ENCODE results near the gene OR5AK2.

OR5AK2 gene

GRCh38 chr11:57008373-57008772 is 19.7 kb downstream of the OR5AK2 start:
- H3K36me3 ChIP-seq (ENCODE audit: insufficient read depth, low read length): no peaks in the 10 kb centered on the region
- H4K20me1 ChIP-seq (ENCODE audit: insufficient read depth, low read length): no peaks in the 10 kb centered on the region
- H3K9ac ChIP-seq (ENCODE audit: low read depth, low read length): no peak overlapping the region
- ATAC-seq (ENCODE audit: insufficient read depth, low read depth): no peak
- no peaks in the 10 kb centered on the region for H3K79me2 ChIP-seq (ENCODE audit: insufficient read depth, low read length)
- H3K27ac ChIP-seq (ENCODE audit: low read length): no peak overlapping the region
- H2AFZ ChIP-seq (ENCODE audit: low read depth, low read length): no peak overlapping the region
- no peaks in the 10 kb centered on the region for H3K27me3 ChIP-seq (ENCODE audit: insufficient read depth, low read length, poor library complexity)
- no peaks in the 10 kb centered on the region for H3K4me1 ChIP-seq (ENCODE audit: insufficient read depth, low read length)
- H3K4me2 ChIP-seq (ENCODE audit: insufficient read depth, low read length): no peak overlapping the region
- TF ChIP-seq CTCF (IDR thresholded peaks at IDR 0.05; ENCODE audit: borderline replicate concordance, extremely low read depth, low read length, poor library complexity, severe bottlenecking): no peak
- TF ChIP-seq EZH2 (IDR thresholded peaks at IDR 0.05; ENCODE audit: borderline replicate concordance, low read depth, low read length, severe bottlenecking): no peak
- H3K4me3 ChIP-seq (ENCODE audit: low read depth in 1 of 2, low read length in 2 of 2): no peak overlapping the region
- no peak for DNase-seq
- no peaks in the 10 kb centered on the region for H3K9me3 ChIP-seq (ENCODE audit: insufficient read depth, low read length, severe bottlenecking)

DNA sequence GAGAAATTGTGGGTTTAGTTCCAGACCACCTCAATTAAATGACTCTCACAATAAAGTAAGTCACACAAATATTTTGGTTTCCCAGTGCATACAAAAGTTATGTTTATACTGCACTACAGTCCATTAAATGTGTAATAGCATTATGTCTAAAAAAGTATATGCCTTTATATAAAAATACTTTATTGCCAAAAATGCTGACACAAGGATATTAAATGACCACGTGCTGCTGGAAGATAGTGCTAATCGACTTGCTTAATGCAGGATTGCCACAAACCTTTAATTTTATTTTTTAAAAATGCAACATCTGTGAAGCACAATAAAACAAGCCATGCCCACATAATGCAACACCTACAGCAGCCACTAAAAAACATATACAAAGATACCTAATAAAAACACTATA is 27.0 kb downstream of the OR5AK2 start:
- H3K9ac ChIP-seq (ENCODE audit: low read depth, low read length): no peak overlapping the region
- H2AFZ ChIP-seq (ENCODE audit: low read depth, low read length): no peak overlapping the region
- DNase-seq (no peak), ATAC-seq (ENCODE audit: insufficient read depth, low read depth) (no peak)
- H3K4me1 ChIP-seq (ENCODE audit: insufficient read depth, low read length): no peaks in the 10 kb centered on the region
- no peaks in the 10 kb centered on the region for H3K27me3 ChIP-seq (ENCODE audit: insufficient read depth, low read length, poor library complexity)
- no peaks in the 10 kb centered on the region for H3K79me2 ChIP-seq (ENCODE audit: insufficient read depth, low read length)
- no peak overlapping the region for H3K4me2 ChIP-seq (ENCODE audit: insufficient read depth, low read length)
- H3K4me3 ChIP-seq (ENCODE audit: low read depth in 1 of 2, low read length in 2 of 2): no peak overlapping the region
- H3K27ac ChIP-seq (ENCODE audit: low read length): no peak overlapping the region
- no peaks in the 10 kb centered on the region for H3K9me3 ChIP-seq (ENCODE audit: insufficient read depth, low read length, severe bottlenecking)
- no peaks in the 10 kb centered on the region for H4K20me1 ChIP-seq (ENCODE audit: insufficient read depth, low read length)
- TF ChIP-seq CTCF (IDR thresholded peaks at IDR 0.05; ENCODE audit: borderline replicate concordance, extremely low read depth, low read length, poor library complexity, severe bottlenecking) (no peak), EZH2 (IDR thresholded peaks at IDR 0.05; ENCODE audit: borderline replicate concordance, low read depth, low read length, severe bottlenecking) (no peak)
- H3K36me3 ChIP-seq (ENCODE audit: insufficient read depth, low read length): no peaks in the 10 kb centered on the region

DNA sequence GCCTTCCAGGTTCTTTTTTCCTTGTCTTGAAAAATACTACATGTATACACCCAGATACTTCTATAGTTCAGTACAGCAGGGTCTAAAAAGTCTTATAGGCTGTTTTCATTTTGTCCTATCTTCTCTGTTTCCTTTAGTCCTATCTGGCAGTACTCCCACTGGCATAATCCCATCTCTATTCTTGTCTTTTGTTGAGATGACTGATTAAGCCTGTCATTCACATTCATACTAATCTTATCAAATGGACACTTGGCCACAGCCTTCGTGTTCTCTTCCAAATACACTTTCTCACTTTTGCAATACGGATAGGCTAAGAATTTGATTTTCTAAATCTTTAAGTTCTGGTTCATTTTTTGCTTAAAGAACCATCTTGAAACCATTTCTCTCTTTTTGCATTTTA is 42.8 kb downstream of the OR5AK2 start:
- H3K36me3 ChIP-seq (ENCODE audit: insufficient read depth, low read length): no peaks in the 10 kb centered on the region

More for the DNA sequence above, 42.8 kb downstream of the OR5AK2 start:
- no peak overlapping the region for H3K9ac ChIP-seq (ENCODE audit: low read depth, low read length)
- no peak for DNase-seq
- H3K79me2 ChIP-seq (ENCODE audit: insufficient read depth, low read length): no peaks in the 10 kb centered on the region
- H3K4me2 ChIP-seq (ENCODE audit: insufficient read depth, low read length): no peak overlapping the region
- no peak overlapping the region for H3K4me3 ChIP-seq (ENCODE audit: low read depth in 1 of 2, low read length in 2 of 2)
- H3K27ac ChIP-seq (ENCODE audit: low read length): no peak overlapping the region
- H4K20me1 ChIP-seq (ENCODE audit: insufficient read depth, low read length): no peaks in the 10 kb centered on the region
- TF ChIP-seq EZH2 (IDR thresholded peaks at IDR 0.05; ENCODE audit: borderline replicate concordance, low read depth, low read length, severe bottlenecking) (no peak), CTCF (IDR thresholded peaks at IDR 0.05; ENCODE audit: borderline replicate concordance, extremely low read depth, low read length, poor library complexity, severe bottlenecking) (no peak)
- no peak for ATAC-seq (ENCODE audit: insufficient read depth, low read depth)
- no peak overlapping the region for H2AFZ ChIP-seq (ENCODE audit: low read depth, low read length)
- H3K27me3 ChIP-seq (ENCODE audit: insufficient read depth, low read length, poor library complexity): no peaks in the 10 kb centered on the region
- H3K9me3 ChIP-seq (ENCODE audit: insufficient read depth, low read length, severe bottlenecking): no peaks in the 10 kb centered on the region
- H3K4me1 ChIP-seq (ENCODE audit: insufficient read depth, low read length): no peaks in the 10 kb centered on the region
